ENCODE measurements around the gene TNNC1. TPM values are rescaled to one million over a fixed set of nuclear protein-coding genes. Genes with fewer than 3 reads are reported as not detected.

The TNNC1 gene
- total RNA-seq, 1 donor from 2014 or later, result 12.4 TPM

DNA sequence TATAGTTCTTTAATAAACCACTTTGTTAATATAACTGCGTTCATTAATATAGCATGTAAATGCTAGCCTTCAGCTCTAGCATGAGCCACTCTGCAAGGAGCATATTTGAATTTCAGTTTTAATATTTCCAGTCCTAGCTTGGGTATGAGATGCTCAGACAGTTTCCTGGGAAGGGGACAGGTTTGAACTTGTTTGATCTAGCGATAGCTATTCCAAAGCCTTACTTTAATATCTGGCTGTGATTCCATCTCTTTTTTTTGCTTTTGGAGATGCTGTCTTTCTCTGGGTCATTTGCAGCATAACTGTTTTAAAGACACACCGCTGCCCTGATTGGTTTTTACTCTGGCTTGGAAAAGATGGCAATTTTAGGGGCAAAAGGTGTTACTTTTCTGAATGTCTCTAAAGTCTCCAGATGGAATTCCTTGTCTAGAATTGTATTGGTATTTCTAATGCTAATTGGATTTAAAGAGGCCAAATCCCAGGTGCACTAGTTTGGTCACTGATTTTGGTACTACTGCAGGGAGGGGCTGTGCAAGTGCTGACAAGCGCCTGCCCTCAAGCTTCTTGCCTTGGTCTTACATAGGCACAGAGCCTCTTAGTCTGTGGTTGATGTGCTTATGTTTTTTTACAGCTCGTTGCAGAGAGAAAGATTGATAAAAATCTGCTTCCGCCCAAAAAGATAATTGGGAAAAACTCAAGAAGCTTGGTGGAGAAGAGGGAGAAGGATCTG, 4.4 kb upstream of the TNNC1 start:
- DNase-seq (ENCODE audit: low read depth) (no peak), FAIRE-seq (no peak)
- Mint-ChIP-seq H3K27ac (ENCODE audit: unreplicated experiment) (no peak overlapping the region), H3K9me3 (ENCODE audit: unreplicated experiment) (no peaks in the 10 kb centered on the region), H3K4me1 (ENCODE audit: low read depth, unreplicated experiment) (peaks cover 22% of the 10 kb centered on the region), H3K4me3 (ENCODE audit: unreplicated experiment) (peak overlapping the region; percentile 54), H3K36me3 (ENCODE audit: low read depth, unreplicated experiment) (peaks cover 9% of the 10 kb centered on the region), H3K27me3 (ENCODE audit: low read depth, unreplicated experiment) (no peaks in the 10 kb centered on the region)
- Histone ChIP-seq H4K20me1 (ENCODE audit: insufficient read depth, low read length) (peaks cover 58% of the 10 kb centered on the region), H3K4me3 (ENCODE audit: insufficient read depth, low read depth, low read length) (no peak overlapping the region), H3K9me3 (ENCODE audit: insufficient read depth, low read depth, low read length) (no peaks in the 10 kb centered on the region), H2AFZ (ENCODE audit: low read depth, low read length) (no peak overlapping the region), H3K36me3 (ENCODE audit: insufficient read depth, low read length) (peaks cover 28% of the 10 kb centered on the region), H3K79me2 (ENCODE audit: insufficient read depth, low read length) (peaks cover 61% of the 10 kb centered on the region), H3K27ac (ENCODE audit: low read depth, low read length) (no peak overlapping the region), H3K4me2 (ENCODE audit: low read length) (no peak overlapping the region), H3K4me1 (ENCODE audit: insufficient read depth, low read length) (peaks cover 26% of the 10 kb centered on the region), H3K9ac (ENCODE audit: low read length) (no peak overlapping the region), H3K27me3 (ENCODE audit: insufficient read depth, low read length) (no peaks in the 10 kb centered on the region)
- no peak for TF ChIP-seq EZH2 (IDR thresholded peaks at IDR 0.05; ENCODE audit: insufficient read depth, low read length)
- TF ChIP-seq, protein P1, sequence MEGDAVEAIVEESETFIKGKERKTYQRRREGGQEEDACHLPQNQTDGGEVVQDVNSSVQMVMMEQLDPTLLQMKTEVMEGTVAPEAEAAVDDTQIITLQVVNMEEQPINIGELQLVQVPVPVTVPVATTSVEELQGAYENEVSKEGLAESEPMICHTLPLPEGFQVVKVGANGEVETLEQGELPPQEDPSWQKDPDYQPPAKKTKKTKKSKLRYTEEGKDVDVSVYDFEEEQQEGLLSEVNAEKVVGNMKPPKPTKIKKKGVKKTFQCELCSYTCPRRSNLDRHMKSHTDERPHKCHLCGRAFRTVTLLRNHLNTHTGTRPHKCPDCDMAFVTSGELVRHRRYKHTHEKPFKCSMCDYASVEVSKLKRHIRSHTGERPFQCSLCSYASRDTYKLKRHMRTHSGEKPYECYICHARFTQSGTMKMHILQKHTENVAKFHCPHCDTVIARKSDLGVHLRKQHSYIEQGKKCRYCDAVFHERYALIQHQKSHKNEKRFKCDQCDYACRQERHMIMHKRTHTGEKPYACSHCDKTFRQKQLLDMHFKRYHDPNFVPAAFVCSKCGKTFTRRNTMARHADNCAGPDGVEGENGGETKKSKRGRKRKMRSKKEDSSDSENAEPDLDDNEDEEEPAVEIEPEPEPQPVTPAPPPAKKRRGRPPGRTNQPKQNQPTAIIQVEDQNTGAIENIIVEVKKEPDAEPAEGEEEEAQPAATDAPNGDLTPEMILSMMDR (IDR thresholded peaks at IDR 0.05; ENCODE audit: insufficient read depth, low read depth, low read length), result no peak

DNA sequence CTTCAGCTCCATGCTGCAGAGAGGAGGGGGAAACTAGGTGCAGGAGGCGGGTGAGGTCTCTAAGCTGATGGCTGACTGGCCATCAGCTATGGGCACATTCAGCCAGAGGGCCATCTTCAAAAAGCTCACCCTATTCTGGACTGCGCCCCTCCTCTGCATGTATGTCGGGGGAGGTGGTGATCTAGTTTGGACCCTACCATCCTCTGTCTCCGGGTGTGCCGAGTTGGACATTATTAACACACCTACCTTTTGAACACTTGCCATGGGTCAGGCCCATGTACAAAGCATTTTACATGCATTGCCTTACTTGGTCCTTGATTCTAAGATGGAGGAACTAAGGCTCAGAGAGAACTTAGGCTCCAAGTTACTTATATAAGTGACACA, 3.0 kb upstream of the TNNC1 start:
- peak overlapping the region; percentile 91 for H3K9ac ChIP-seq (ENCODE audit: low read length)
- H3K79me2 ChIP-seq (ENCODE audit: insufficient read depth, low read length), result peaks cover 47% of the 10 kb centered on the region
- no peak overlapping the region for H3K27ac Mint-ChIP-seq (ENCODE audit: unreplicated experiment)

More for the DNA sequence above, 3.0 kb upstream of the TNNC1 start:
- Mint-ChIP-seq H3K4me1 (ENCODE audit: low read depth, unreplicated experiment) (peaks cover 22% of the 10 kb centered on the region), H3K36me3 (ENCODE audit: low read depth, unreplicated experiment) (peaks cover 9% of the 10 kb centered on the region), H3K4me3 (ENCODE audit: unreplicated experiment) (peak overlapping the region; percentile 95), H3K9me3 (ENCODE audit: unreplicated experiment) (no peaks in the 10 kb centered on the region), H3K27me3 (ENCODE audit: low read depth, unreplicated experiment) (no peaks in the 10 kb centered on the region)
- Histone ChIP-seq H3K36me3 (ENCODE audit: insufficient read depth, low read length) (peaks cover 25% of the 10 kb centered on the region), H3K4me2 (ENCODE audit: low read length) (peak overlapping the region; percentile 98), H3K9me3 (ENCODE audit: insufficient read depth, low read depth, low read length) (no peaks in the 10 kb centered on the region), H3K27me3 (ENCODE audit: insufficient read depth, low read length) (no peaks in the 10 kb centered on the region), H3K27ac (ENCODE audit: low read depth, low read length) (no peak overlapping the region), H2AFZ (ENCODE audit: low read depth, low read length) (peak overlapping the region; percentile 46), H4K20me1 (ENCODE audit: insufficient read depth, low read length) (peaks cover 45% of the 10 kb centered on the region), H3K4me3 (ENCODE audit: insufficient read depth, low read depth, low read length) (peak overlapping the region; percentile 78), H3K4me1 (ENCODE audit: insufficient read depth, low read length) (peaks cover 26% of the 10 kb centered on the region)
- TF ChIP-seq EZH2 (IDR thresholded peaks at IDR 0.05; ENCODE audit: insufficient read depth, low read length), result no peak
- TF ChIP-seq, protein P1 (IDR thresholded peaks at IDR 0.05; ENCODE audit: insufficient read depth, low read depth, low read length), result no peak
- FAIRE-seq (no peak), DNase-seq (ENCODE audit: low read depth) (no peak)

All from astrocyte (in vitro differentiated cells and primary cell).